ENCODE measurements around the gene MBD3L1.

MBD3L1 gene

GRCh38 chr19:8832132-8833021 is at the start of gene MBD3L1, which contains the start of gene ZNF558:
Gene MBD3L1 (plus strand): TSS chr19:8832377. CDS start chr19:8842679, 10,302 bp downstream.
Gene ZNF558 (minus strand): TSS chr19:8832304. CDS start chr19:8822659, 9,645 bp downstream.
- Histone ChIP-seq H3K27ac (ENCODE audit: low read depth, low read length) (peak within 1 kb of the TSS; percentile 81), H2AFZ (ENCODE audit: low read length, unreplicated experiment) (peak within 1 kb of the TSS; percentile 80), H3K4me3 (ENCODE audit: low read depth, low read length) (peak within 1 kb of the TSS; percentile 87), H3K79me2 (ENCODE audit: control insufficient read depth, insufficient read depth, low read length, unreplicated experiment) (no peaks in the 10 kb centered on the region), H3K36me3 (ENCODE audit: insufficient read depth, low read length) (no peaks in the 10 kb centered on the region), H3K27me3 (ENCODE audit: insufficient read depth, low read length) (0 out of 2 replicates have a peak, but pooled peaks cover 5% of the 10 kb centered on the region), H3K4me1 (ENCODE audit: control insufficient read depth, insufficient read depth, low read length, unreplicated experiment) (peaks cover 7% of the 10 kb centered on the region)

- Histone ChIP-seq H3K79me2 (ENCODE audit: control insufficient read depth, insufficient read depth, low read length, unreplicated experiment) (no peaks in the 10 kb centered on the region), H3K4me3 (ENCODE audit: low read depth, low read length) (no peak overlapping the region), H2AFZ (ENCODE audit: low read length, unreplicated experiment) (no peak overlapping the region), H3K4me1 (ENCODE audit: control insufficient read depth, insufficient read depth, low read length, unreplicated experiment) (no peaks in the 10 kb centered on the region), H3K36me3 (ENCODE audit: insufficient read depth, low read length) (no peaks in the 10 kb centered on the region), H3K27me3 (ENCODE audit: insufficient read depth, low read length) (no peaks in the 10 kb centered on the region), H3K27ac (ENCODE audit: low read depth, low read length) (no peak overlapping the region)
Measured at GRCh38 chr19:8794823-8795222, 37.4 kb upstream of the MBD3L1 start.

DNA sequence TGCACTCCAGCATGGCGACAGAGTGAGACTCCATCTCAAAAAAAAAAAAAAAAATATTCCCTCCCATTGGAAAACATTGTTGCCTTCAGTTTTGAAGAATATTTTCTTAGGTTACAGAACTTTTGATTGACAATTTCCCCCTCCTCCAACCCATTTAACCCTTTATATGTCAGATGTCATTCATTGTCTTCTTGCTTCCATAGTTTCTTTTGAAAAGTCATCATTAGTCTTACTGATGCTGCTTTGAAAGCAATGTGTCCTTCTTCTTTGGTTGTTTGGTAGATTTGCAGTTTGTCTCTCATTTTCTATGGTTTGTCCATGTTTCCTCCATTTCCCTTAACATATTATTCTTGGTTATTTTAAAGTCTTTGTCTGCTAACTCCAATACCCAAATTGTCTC is 25.5 kb upstream of the MBD3L1 start:
- no peak overlapping the region for H3K27ac ChIP-seq (ENCODE audit: low read depth, low read length)

GRCh38 chr19:8811315-8812172 is 20.6 kb upstream of the MBD3L1 start:
- no peaks in the 10 kb centered on the region for H3K4me1 ChIP-seq (ENCODE audit: control insufficient read depth, insufficient read depth, low read length, unreplicated experiment)
- H3K27me3 ChIP-seq (ENCODE audit: insufficient read depth, low read length), result no peaks in the 10 kb centered on the region
- no peak overlapping the region for H2AFZ ChIP-seq (ENCODE audit: low read length, unreplicated experiment)
- no peaks in the 10 kb centered on the region for H3K79me2 ChIP-seq (ENCODE audit: control insufficient read depth, insufficient read depth, low read length, unreplicated experiment)
- peaks cover 61% of the 10 kb centered on the region for H3K36me3 ChIP-seq (ENCODE audit: insufficient read depth, low read length)
- no peak overlapping the region for H3K27ac ChIP-seq (ENCODE audit: low read depth, low read length)
- H3K4me3 ChIP-seq (ENCODE audit: low read depth, low read length), result no peak overlapping the region

More for the DNA sequence above, 25.5 kb upstream of the MBD3L1 start:
- H3K36me3 ChIP-seq (ENCODE audit: insufficient read depth, low read length), result peaks cover 37% of the 10 kb centered on the region
- H3K4me3 ChIP-seq (ENCODE audit: low read depth, low read length), result no peak overlapping the region
- no peak overlapping the region for H2AFZ ChIP-seq (ENCODE audit: low read length, unreplicated experiment)
- no peaks in the 10 kb centered on the region for H3K4me1 ChIP-seq (ENCODE audit: control insufficient read depth, insufficient read depth, low read length, unreplicated experiment)
- H3K79me2 ChIP-seq (ENCODE audit: control insufficient read depth, insufficient read depth, low read length, unreplicated experiment), result no peaks in the 10 kb centered on the region
- no peaks in the 10 kb centered on the region for H3K27me3 ChIP-seq (ENCODE audit: insufficient read depth, low read length)

DNA sequence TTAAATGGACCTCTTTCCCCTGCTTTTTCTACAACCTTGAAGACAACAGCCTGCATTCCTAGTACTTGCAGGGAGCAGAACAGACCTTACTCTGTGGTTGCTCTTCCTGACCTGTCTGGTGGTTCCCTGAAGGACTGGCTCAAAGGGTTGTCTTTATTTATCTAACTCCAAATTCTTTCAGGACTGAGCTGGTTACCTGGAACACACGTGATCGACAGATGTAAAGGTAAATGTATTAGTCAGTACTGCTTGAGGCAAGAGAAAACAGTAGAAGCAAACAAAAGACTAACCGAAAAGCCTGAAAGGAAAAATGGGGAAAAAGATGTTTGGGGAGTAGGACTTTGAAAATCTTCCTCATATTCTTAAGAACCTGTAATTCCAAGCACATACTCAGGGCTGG is 18.0 kb upstream of the MBD3L1 start:
- no peak overlapping the region for H2AFZ ChIP-seq (ENCODE audit: low read length, unreplicated experiment)
- no peaks in the 10 kb centered on the region for H3K4me1 ChIP-seq (ENCODE audit: control insufficient read depth, insufficient read depth, low read length, unreplicated experiment)

GRCh38 chr19:8815780-8816179 is 16.4 kb upstream of the MBD3L1 start:
- H3K36me3 ChIP-seq (ENCODE audit: insufficient read depth, low read length), result peaks cover 58% of the 10 kb centered on the region
- no peaks in the 10 kb centered on the region for H3K4me1 ChIP-seq (ENCODE audit: control insufficient read depth, insufficient read depth, low read length, unreplicated experiment)
- H3K27me3 ChIP-seq (ENCODE audit: insufficient read depth, low read length), result no peaks in the 10 kb centered on the region
- H3K79me2 ChIP-seq (ENCODE audit: control insufficient read depth, insufficient read depth, low read length, unreplicated experiment), result no peaks in the 10 kb centered on the region
- H3K27ac ChIP-seq (ENCODE audit: low read depth, low read length), result no peak overlapping the region
- no peak overlapping the region for H2AFZ ChIP-seq (ENCODE audit: low read length, unreplicated experiment)
- H3K4me3 ChIP-seq (ENCODE audit: low read depth, low read length), result no peak overlapping the region

More for the DNA sequence above, 18.0 kb upstream of the MBD3L1 start:
- no peaks in the 10 kb centered on the region for H3K27me3 ChIP-seq (ENCODE audit: insufficient read depth, low read length)
- H3K36me3 ChIP-seq (ENCODE audit: insufficient read depth, low read length), result peaks cover 59% of the 10 kb centered on the region
- no peak overlapping the region for H3K27ac ChIP-seq (ENCODE audit: low read depth, low read length)
- no peaks in the 10 kb centered on the region for H3K79me2 ChIP-seq (ENCODE audit: control insufficient read depth, insufficient read depth, low read length, unreplicated experiment)
- no peak overlapping the region for H3K4me3 ChIP-seq (ENCODE audit: low read depth, low read length)

DNA sequence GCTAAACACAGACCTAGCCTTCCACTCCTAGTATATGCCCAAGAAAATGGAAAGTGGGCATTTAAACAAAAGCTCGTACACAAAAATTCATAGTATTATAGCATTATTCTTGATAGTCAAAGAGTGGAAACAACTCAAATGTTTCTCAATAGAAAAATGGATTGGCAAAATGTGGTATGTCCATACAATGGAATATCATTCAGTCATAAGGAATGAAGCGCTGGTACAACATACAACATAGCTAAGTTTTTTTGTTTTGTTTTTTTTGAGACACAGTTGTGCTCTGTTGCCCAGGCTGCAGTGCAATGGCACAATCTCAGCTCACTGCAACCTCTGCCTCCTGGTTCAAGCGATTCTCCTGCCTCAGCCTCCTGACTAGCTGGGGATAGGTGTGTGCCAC is 11.9 kb upstream of the MBD3L1 start:
- no peak overlapping the region for H3K27ac ChIP-seq (ENCODE audit: low read depth, low read length)
- no peak overlapping the region for H2AFZ ChIP-seq (ENCODE audit: low read length, unreplicated experiment)
- no peaks in the 10 kb centered on the region for H3K79me2 ChIP-seq (ENCODE audit: control insufficient read depth, insufficient read depth, low read length, unreplicated experiment)
- H3K4me3 ChIP-seq (ENCODE audit: low read depth, low read length), result no peak overlapping the region
- H3K4me1 ChIP-seq (ENCODE audit: control insufficient read depth, insufficient read depth, low read length, unreplicated experiment), result no peaks in the 10 kb centered on the region
- no peaks in the 10 kb centered on the region for H3K27me3 ChIP-seq (ENCODE audit: insufficient read depth, low read length)
- H3K36me3 ChIP-seq (ENCODE audit: insufficient read depth, low read length), result peaks cover 41% of the 10 kb centered on the region

- Histone ChIP-seq H3K79me2 (ENCODE audit: control insufficient read depth, insufficient read depth, low read length, unreplicated experiment) (no peaks in the 10 kb centered on the region), H3K36me3 (ENCODE audit: insufficient read depth, low read length) (peaks cover 35% of the 10 kb centered on the region), H3K27me3 (ENCODE audit: insufficient read depth, low read length) (no peaks in the 10 kb centered on the region), H3K4me3 (ENCODE audit: low read depth, low read length) (no peak overlapping the region), H3K27ac (ENCODE audit: low read depth, low read length) (no peak overlapping the region), H3K4me1 (ENCODE audit: control insufficient read depth, insufficient read depth, low read length, unreplicated experiment) (no peaks in the 10 kb centered on the region), H2AFZ (ENCODE audit: low read length, unreplicated experiment) (no peak overlapping the region)
Measured at GRCh38 chr19:8821748-8822241, 10.4 kb upstream of the MBD3L1 start.

DNA sequence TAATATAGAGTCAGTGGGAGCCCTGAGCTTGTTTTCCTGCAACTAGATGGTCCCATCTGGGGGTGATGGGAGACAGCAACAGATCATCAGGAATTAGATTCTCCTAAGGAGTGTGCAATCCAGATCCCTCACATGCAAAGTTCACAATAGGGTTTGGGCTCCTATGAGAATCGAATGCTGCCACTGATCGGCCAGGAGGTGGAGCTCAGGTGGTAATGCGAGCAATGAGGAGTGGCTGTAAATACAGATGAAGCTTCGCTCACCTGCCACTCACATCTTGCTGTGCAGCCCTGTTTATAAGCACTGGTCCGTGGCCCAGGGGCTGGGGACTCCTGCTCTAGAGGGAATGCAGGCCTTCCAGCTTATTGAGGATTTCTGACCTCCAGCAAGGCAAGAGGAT is 5.8 kb upstream of the MBD3L1 start:
- Histone ChIP-seq H3K36me3 (ENCODE audit: insufficient read depth, low read length) (peaks cover 11% of the 10 kb centered on the region; the same call in 1 of the 2 replicates), H3K4me3 (ENCODE audit: low read depth, low read length) (no peak overlapping the region), H3K79me2 (ENCODE audit: control insufficient read depth, insufficient read depth, low read length, unreplicated experiment) (no peaks in the 10 kb centered on the region)

DNA sequence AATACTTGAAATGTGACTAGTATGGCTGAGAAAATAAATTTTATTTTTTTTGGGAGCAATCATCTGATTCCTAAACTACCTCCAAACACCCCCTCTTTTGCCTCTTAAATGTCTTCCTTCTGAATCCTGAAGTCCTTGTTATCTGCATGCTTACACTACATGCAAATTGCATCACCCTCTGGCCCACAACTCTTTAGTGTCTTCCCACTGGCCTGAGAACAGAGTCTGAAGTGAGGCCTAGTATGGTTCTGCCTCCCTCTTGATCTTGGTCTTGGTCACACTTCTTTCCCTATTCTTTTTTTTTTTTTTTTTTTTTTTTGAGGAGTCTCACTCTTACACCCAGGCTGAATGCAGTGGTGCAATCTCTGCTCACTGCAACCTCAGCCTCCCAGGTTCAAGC is 4.9 kb upstream of the MBD3L1 start:
- Histone ChIP-seq H3K79me2 (ENCODE audit: control insufficient read depth, insufficient read depth, low read length, unreplicated experiment) (no peaks in the 10 kb centered on the region), H3K4me3 (ENCODE audit: low read depth, low read length) (no peak overlapping the region), H3K4me1 (ENCODE audit: control insufficient read depth, insufficient read depth, low read length, unreplicated experiment) (peaks cover 7% of the 10 kb centered on the region), H2AFZ (ENCODE audit: low read length, unreplicated experiment) (no peak overlapping the region), H3K36me3 (ENCODE audit: insufficient read depth, low read length) (peaks cover 11% of the 10 kb centered on the region; the same call in 1 of the 2 replicates), H3K27ac (ENCODE audit: low read depth, low read length) (no peak overlapping the region), H3K27me3 (ENCODE audit: insufficient read depth, low read length) (no peaks in the 10 kb centered on the region)

More for the DNA sequence above, 5.8 kb upstream of the MBD3L1 start:
- Histone ChIP-seq H3K27me3 (ENCODE audit: insufficient read depth, low read length) (no peaks in the 10 kb centered on the region), H3K27ac (ENCODE audit: low read depth, low read length) (no peak overlapping the region), H3K4me1 (ENCODE audit: control insufficient read depth, insufficient read depth, low read length, unreplicated experiment) (peaks cover 4% of the 10 kb centered on the region), H2AFZ (ENCODE audit: low read length, unreplicated experiment) (no peak overlapping the region)

Measured in ACC112 (cell line).